ENCODE results near the gene ITPR1.

Gene ITPR1

GRCh38 chr3:4729061-4729973 lies 236.2 kb downstream of the ITPR1 start:
- no peak for DNase-seq

GRCh38 chr3:4730719-4731118 lies 237.6 kb downstream of the ITPR1 start:
- no peak for DNase-seq

- no peak for DNase-seq
Measured at GRCh38 chr3:4731543-4732111, 238.5 kb downstream of the ITPR1 start.

- no peak for DNase-seq
Measured at GRCh38 chr3:4732925-4733324, 239.8 kb downstream of the ITPR1 start.

- no peak for DNase-seq
Measured at GRCh38 chr3:4734454-4734853, 241.3 kb downstream of the ITPR1 start.

GRCh38 chr3:4735243-4735642 lies 242.1 kb downstream of the ITPR1 start:
- DNase-seq, result no peak

GRCh38 chr3:4736284-4736861 lies 243.2 kb downstream of the ITPR1 start:
- DNase-seq, result no peak

- no peak for DNase-seq
Measured at GRCh38 chr3:4738737-4739274, 245.7 kb downstream of the ITPR1 start.

- DNase-seq, result no peak
Measured at GRCh38 chr3:4739289-4740236, 246.4 kb downstream of the ITPR1 start.

- DNase-seq, result no peak
Measured at GRCh38 chr3:4740397-4741105, 247.4 kb downstream of the ITPR1 start.

- no peak for DNase-seq
Measured at GRCh38 chr3:4741106-4741403, 247.9 kb downstream of the ITPR1 start.

GRCh38 chr3:4741404-4742307 lies 248.5 kb downstream of the ITPR1 start:
- DNase-seq, result no peak

GRCh38 chr3:4742359-4742758 lies 249.2 kb downstream of the ITPR1 start:
- DNase-seq, result no peak

- DNase-seq, result no peak
Measured at GRCh38 chr3:4743371-4743770, 250.2 kb downstream of the ITPR1 start.

- no peak for DNase-seq
Measured at GRCh38 chr3:4744405-4745234, 251.5 kb downstream of the ITPR1 start.

- no peak for DNase-seq
Measured at GRCh38 chr3:4745235-4745610, 252.1 kb downstream of the ITPR1 start.

GRCh38 chr3:4746241-4746958 lies 253.3 kb downstream of the ITPR1 start:
- no peak for DNase-seq

- DNase-seq, result no peak
Measured at GRCh38 chr3:4748127-4748526, 255.0 kb downstream of the ITPR1 start.

GRCh38 chr3:4748701-4749378 lies 255.7 kb downstream of the ITPR1 start:
- no peak for DNase-seq

All from activated effector memory CD4-positive, alpha-beta T cell treated with anti-CD3 and anti-CD28 coated beads, Interleukin-2, amount 50 U/mL, for 16 hours (primary cell).